ENCODE results near the gene WDR74. TPM values are rescaled to one million over a fixed set of nuclear protein-coding genes. Genes with fewer than 3 reads are reported as not detected.

WDR74 gene
- total and polyA plus RNA-seq, 4 donors, result 26.2 to 64.1 (median 42.0) TPM

- Histone ChIP-seq H3K4me1 (ENCODE audit: control insufficient read depth in 5 of 5, insufficient read depth in 5 of 5, low read length in 5 of 5) (peaks cover 2 to 23% (median 10%) of the 10 kb centered on the region in 5 donors), H3K9ac (ENCODE audit: insufficient read depth in 1 of 2, low read length in 2 of 2) (peak overlapping the region in 1 of 2 donors; percentile 1), H3K27ac (ENCODE audit: low read depth in 1 of 2, low read length in 1 of 2) (no peak overlapping the region), H3K9me3 (ENCODE audit: control insufficient read depth in 4 of 4, insufficient read depth in 3 of 4, low read length in 3 of 4) (no peaks in the 10 kb centered on the region), H3K4me3 (no peak overlapping the region), H3K36me3 (ENCODE audit: control insufficient read depth in 4 of 4, insufficient read depth in 4 of 4, low read length in 4 of 4) (peaks cover 5 to 23% (median 14%) of the 10 kb centered on the region in 4 donors), H3K27me3 (ENCODE audit: control insufficient read depth in 3 of 3, insufficient read depth in 3 of 3, low read length in 2 of 3) (no peaks in the 10 kb centered on the region)
- TF ChIP-seq CTCF (IDR thresholded peaks at IDR 0.05; ENCODE audit: control extremely low read depth, extremely low read depth), result no peak
- no peak for ATAC-seq (ENCODE audit: insufficient read depth, low FRiP score)
- 79 to 85% methylated on average over 7 of the region's 7 CpGs for WGBS, 2 donors
- no peak for DNase-seq
These were observed 18.8 kb upstream of the WDR74 start for GRCh38 chr11:62858201-62858600.

- DNase-seq (peak in 1 of 3 donors; percentile 25), ATAC-seq (ENCODE audit: insufficient read depth, low FRiP score) (no peak)
- TF ChIP-seq CTCF (IDR thresholded peaks at IDR 0.05; ENCODE audit: control extremely low read depth, extremely low read depth), result no peak
- 67 to 69% methylated on average over 2 of the region's 2 CpGs for WGBS, 2 donors
- Histone ChIP-seq H3K4me3 (no peak overlapping the region), H3K36me3 (ENCODE audit: control insufficient read depth in 4 of 4, insufficient read depth in 4 of 4, low read length in 4 of 4) (peaks cover 9 to 28% (median 18%) of the 10 kb centered on the region in 4 donors), H3K4me1 (ENCODE audit: control insufficient read depth in 5 of 5, insufficient read depth in 5 of 5, low read length in 5 of 5) (peaks cover 2 to 24% (median 12%) of the 10 kb centered on the region in 5 donors), H3K27ac (ENCODE audit: low read depth in 1 of 2, low read length in 1 of 2) (no peak overlapping the region), H3K27me3 (ENCODE audit: control insufficient read depth in 3 of 3, insufficient read depth in 3 of 3, low read length in 2 of 3) (no peaks in the 10 kb centered on the region), H3K9me3 (ENCODE audit: control insufficient read depth in 4 of 4, insufficient read depth in 3 of 4, low read length in 3 of 4) (no peaks in the 10 kb centered on the region), H3K9ac (ENCODE audit: insufficient read depth in 1 of 2, low read length in 2 of 2) (peak overlapping the region in 1 of 2 donors; percentile 1)
These were observed 18.2 kb upstream of the WDR74 start for GRCh38 chr11:62857541-62857982.

- H3K27me3 ChIP-seq (ENCODE audit: control insufficient read depth in 3 of 3, insufficient read depth in 3 of 3, low read length in 2 of 3), result no peaks in the 10 kb centered on the region
- WGBS, 2 donors, result 5 to 6% methylated on average over 20 of the region's 20 CpGs
- peaks cover 2 to 24% (median 12%) of the 10 kb centered on the region in 5 donors for H3K4me1 ChIP-seq (ENCODE audit: control insufficient read depth in 5 of 5, insufficient read depth in 5 of 5, low read length in 5 of 5)
- ATAC-seq (ENCODE audit: insufficient read depth, low FRiP score) (no peak), DNase-seq (peak in 1 of 3 donors; percentile 41)
- no peaks in the 10 kb centered on the region for H3K9me3 ChIP-seq (ENCODE audit: control insufficient read depth in 4 of 4, insufficient read depth in 3 of 4, low read length in 3 of 4)
- no peak for TF ChIP-seq CTCF (IDR thresholded peaks at IDR 0.05; ENCODE audit: control extremely low read depth, extremely low read depth)
- H3K27ac ChIP-seq (ENCODE audit: low read depth in 1 of 2, low read length in 1 of 2), result peak overlapping the region; percentile 57 to 80
- peak overlapping the region; percentile 60 for H3K4me3 ChIP-seq
- H3K36me3 ChIP-seq (ENCODE audit: control insufficient read depth in 4 of 4, insufficient read depth in 4 of 4, low read length in 4 of 4), result peaks cover 13 to 39% (median 24%) of the 10 kb centered on the region in 4 donors
- H3K9ac ChIP-seq (ENCODE audit: insufficient read depth in 1 of 2, low read length in 2 of 2), result peak overlapping the region; percentile 41 to 91
These were observed 17.0 kb upstream of the WDR74 start for GRCh38 chr11:62856333-62856895.

Data from lung (tissue), 12 donors.